A549 treated with ZK216348 at 1 μM for 4 hours (cell line): ENCODE data around the gene SLC25A53. TPM values are rescaled to one million over a fixed set of nuclear protein-coding genes. Genes with fewer than 3 reads are reported as not detected.

ENCODE experiments used
- total RNA-seq: library from RNA; stranded (reverse); fragments of 200-300 nt; extraction: Qiagen RNA extraction; gene quantifications from 5 replicates; pipeline ENCODE4 v1.2.3, GENCODE V29; 2022; ENCODE audit warnings: low read depth

The SLC25A53 gene
- 3.4 to 5.9 TPM (median 5.3 TPM) in 5 replicates for total RNA-seq

GRCh38 chrX:104156630-104157529, at the start of gene SLC25A53:
Gene SLC25A53 (minus strand): TSS chrX:104157009. CDS start chrX:104105257, 51,752 bp downstream.

GRCh38 chrX:104165894-104166734, 9.3 kb upstream of the SLC25A53 start, which contains the start of gene FAM199X:
Gene FAM199X (plus strand): TSS chrX:104166453. CDS start chrX:104166786, 333 bp downstream.

GRCh38 chrX:104112326-104112951, 44.4 kb downstream of the SLC25A53 start, which contains the start of gene ZCCHC18:
Gene ZCCHC18 (plus strand): TSS chrX:104112523. CDS start chrX:104114112, 1,589 bp downstream.

GRCh38 chrX:104075778-104076445, 80.9 kb downstream of the SLC25A53 start, which contains the start of gene TMSB15C:
Gene TMSB15C (minus strand): TSS chrX:104076236.

Other genes with a start within 250 kb of the SLC25A53 start
- 4.1 to 7.8 TPM (median 6.1 TPM) in 5 replicates for gene TMSB15B, start 194.4 kb downstream of the SLC25A53 start, total RNA-seq
- gene H2BW1, start 143.3 kb downstream of the SLC25A53 start, total RNA-seq: not detected in 5 replicates
- not detected in 5 replicates for gene H2BW2, start 117.1 kb downstream of the SLC25A53 start, total RNA-seq
- 0.09 to 0.24 TPM (median 0.12 TPM) in 4 of 5 replicates, not detected in the other for gene TMSB15C, start 80.8 kb downstream of the SLC25A53 start, total RNA-seq
- gene ZCCHC18, start 44.5 kb downstream of the SLC25A53 start, total RNA-seq: 0.29 to 0.51 TPM in 2 of 5 replicates, not detected in the others
- gene FAM199X, start 9.4 kb upstream of the SLC25A53 start, total RNA-seq: 8.8 to 19.4 TPM (median 17.3 TPM) in 5 replicates
- 0.14 to 0.16 TPM in 2 of 5 replicates, not detected in the others for gene ESX1, start 97.9 kb upstream of the SLC25A53 start, total RNA-seq